ENCODE measurements around the gene CELSR2. TPM values are rescaled to one million over a fixed set of nuclear protein-coding genes. Genes with fewer than 3 reads are reported as not detected.

The CELSR2 gene
- 10 to 100 TPM; 14.0 to 16.7 (median 16.3) TPM for total RNA-seq

- Histone ChIP-seq H3K36me3 (peaks cover 0 to 12% (median 0%) of the 10 kb centered on the region in 3 donors), H3K27me3 (no peaks in the 10 kb centered on the region), H3K27ac (peak within 1 kb of the TSS in 3 of 4 donors; percentile 26 to 86 (median 34)), H3K4me1 (peaks cover 0 to 48% (median 13%) of the 10 kb centered on the region in 4 donors), H3K4me3 (peak within 1 kb of the TSS; percentile 40 to 75 (median 59)), H3K9me3 (no peaks in the 10 kb centered on the region)
- DNase-seq (ENCODE audit: low spot score in 2 of 2) = no peak
- TF ChIP-seq POLR2A (IDR thresholded peaks at IDR 0.05) (no peak), EP300 (IDR thresholded peaks at IDR 0.05) (peak in 1 of 2 donors; percentile 21)
- 6 to 20% methylated on average over 16 to 32 of the region's 49 CpGs for WGBS, 2 donors
These were observed at the start of gene CELSR2 for GRCh38 chr1:109248797-109249629. Gene CELSR2 (plus strand): TSS chr1:109249539. CDS start chr1:109250080, 541 bp downstream.

- Histone ChIP-seq H3K9me3 (no peaks in the 10 kb centered on the region), H3K4me3 (no peak overlapping the region), H3K27ac (no peak overlapping the region), H3K36me3 (no peaks in the 10 kb centered on the region), H3K27me3 (no peaks in the 10 kb centered on the region), H3K4me1 (peaks cover 0 to 7% (median 0%) of the 10 kb centered on the region in 4 donors)
- no peak for TF ChIP-seq EP300 (IDR thresholded peaks at IDR 0.05)
- TF ChIP-seq CTCF (IDR thresholded peaks at IDR 0.05) = no peak
- no peak for TF ChIP-seq POLR2A (IDR thresholded peaks at IDR 0.05)
- WGBS, 2 donors = 62 to 84% methylated on average over 8 to 10 of the region's 10 CpGs
- DNase-seq (ENCODE audit: low spot score in 2 of 2) = no peak
These were observed 49.6 kb upstream of the CELSR2 start for GRCh38 chr1:109199710-109200109.

GRCh38 chr1:109201123-109201703 lies 48.1 kb upstream of the CELSR2 start:
- Histone ChIP-seq H3K36me3 (no peaks in the 10 kb centered on the region), H3K27me3 (no peaks in the 10 kb centered on the region), H3K9me3 (no peaks in the 10 kb centered on the region), H3K27ac (peak overlapping the region in 2 of 4 donors; percentile 5 to 30), H3K4me3 (no peak overlapping the region), H3K4me1 (peaks cover 0 to 7% (median 0%) of the 10 kb centered on the region in 4 donors)
- 47 to 55% methylated on average over 2 of the region's 2 CpGs for WGBS, 2 donors
- no peak for DNase-seq (ENCODE audit: low spot score in 2 of 2)
- no peak for TF ChIP-seq POLR2A (IDR thresholded peaks at IDR 0.05)
- TF ChIP-seq CTCF (IDR thresholded peaks at IDR 0.05) = peak in 4 of 5 experiments; percentile 32 to 40 (median 36)
- TF ChIP-seq EP300 (IDR thresholded peaks at IDR 0.05) = no peak

GRCh38 chr1:109204484-109204883 lies 44.9 kb upstream of the CELSR2 start:
- WGBS, 2 donors = 71 to 77% methylated on average over 5 of the region's 5 CpGs
- H3K27me3 ChIP-seq = no peaks in the 10 kb centered on the region

GRCh38 chr1:109206339-109206738 lies 43.0 kb upstream of the CELSR2 start:
- H3K27me3 ChIP-seq = no peaks in the 10 kb centered on the region
- H3K4me3 ChIP-seq = no peak overlapping the region
- H3K36me3 ChIP-seq = no peaks in the 10 kb centered on the region
- TF ChIP-seq EP300 (IDR thresholded peaks at IDR 0.05) (no peak), POLR2A (IDR thresholded peaks at IDR 0.05) (no peak), CTCF (IDR thresholded peaks at IDR 0.05) (no peak)
- WGBS, 2 donors = 74 to 78% methylated on average over 2 of the region's 2 CpGs
- no peak overlapping the region for H3K27ac ChIP-seq
- no peak for DNase-seq (ENCODE audit: low spot score in 2 of 2)
- peaks cover 0 to 2% (median 0%) of the 10 kb centered on the region in 4 donors for H3K4me1 ChIP-seq
- H3K9me3 ChIP-seq = no peaks in the 10 kb centered on the region

More at GRCh38 chr1:109204484-109204883, 44.9 kb upstream of the CELSR2 start:
- Histone ChIP-seq H3K4me1 (peaks cover 0 to 7% (median 0%) of the 10 kb centered on the region in 4 donors), H3K27ac (no peak overlapping the region), H3K9me3 (no peaks in the 10 kb centered on the region), H3K4me3 (no peak overlapping the region), H3K36me3 (no peaks in the 10 kb centered on the region)
- TF ChIP-seq CTCF (IDR thresholded peaks at IDR 0.05) (no peak), POLR2A (IDR thresholded peaks at IDR 0.05) (no peak), EP300 (IDR thresholded peaks at IDR 0.05) (no peak)
- no peak for DNase-seq (ENCODE audit: low spot score in 2 of 2)
